ENCODE results near the gene CHPF.

Gene CHPF

GRCh38 chr2:219555956-219556355, 12.3 kb upstream of the CHPF start:
- H3K27ac ChIP-seq (ENCODE audit: low read length) = no peak overlapping the region
- H3K36me3 ChIP-seq (ENCODE audit: control insufficient read depth, low read depth, low read length) = no peaks in the 10 kb centered on the region

GRCh38 chr2:219554350-219554749, 10.7 kb upstream of the CHPF start:
- Histone ChIP-seq H3K9ac (ENCODE audit: low read length) (no peak overlapping the region), H3K4me1 (ENCODE audit: control insufficient read depth, low read depth, low read length) (peaks cover 9% of the 10 kb centered on the region)

More at GRCh38 chr2:219555956-219556355, 12.3 kb upstream of the CHPF start:
- Histone ChIP-seq H3K4me3 (ENCODE audit: low read length) (no peak overlapping the region), H3K4me1 (ENCODE audit: control insufficient read depth, low read depth, low read length) (peaks cover 16% of the 10 kb centered on the region), H3K9me3 (ENCODE audit: control insufficient read depth, low read depth, low read length) (no peaks in the 10 kb centered on the region), H3K27me3 (ENCODE audit: control insufficient read depth, insufficient read depth, low read length) (peaks cover 20% of the 10 kb centered on the region), H3K9ac (ENCODE audit: low read length) (no peak overlapping the region)

GRCh38 chr2:219553463-219553963, 9.9 kb upstream of the CHPF start:
- H3K36me3 ChIP-seq (ENCODE audit: control insufficient read depth, low read depth, low read length) = no peaks in the 10 kb centered on the region
- H3K4me3 ChIP-seq (ENCODE audit: low read length) = peak overlapping the region; percentile 82
- H3K4me1 ChIP-seq (ENCODE audit: control insufficient read depth, low read depth, low read length) = peaks cover 9% of the 10 kb centered on the region
- H3K9ac ChIP-seq (ENCODE audit: low read length) = no peak overlapping the region
- peaks cover 27% of the 10 kb centered on the region for H3K27me3 ChIP-seq (ENCODE audit: control insufficient read depth, insufficient read depth, low read length)
- no peaks in the 10 kb centered on the region for H3K9me3 ChIP-seq (ENCODE audit: control insufficient read depth, low read depth, low read length)
- no peak overlapping the region for H3K27ac ChIP-seq (ENCODE audit: low read length)

More at GRCh38 chr2:219554350-219554749, 10.7 kb upstream of the CHPF start:
- H3K4me3 ChIP-seq (ENCODE audit: low read length) = no peak overlapping the region
- H3K9me3 ChIP-seq (ENCODE audit: control insufficient read depth, low read depth, low read length) = no peaks in the 10 kb centered on the region
- peaks cover 27% of the 10 kb centered on the region for H3K27me3 ChIP-seq (ENCODE audit: control insufficient read depth, insufficient read depth, low read length)
- no peaks in the 10 kb centered on the region for H3K36me3 ChIP-seq (ENCODE audit: control insufficient read depth, low read depth, low read length)
- H3K27ac ChIP-seq (ENCODE audit: low read length) = no peak overlapping the region

GRCh38 chr2:219553168-219553417, 9.5 kb upstream of the CHPF start:
- H3K4me3 ChIP-seq (ENCODE audit: low read length) = peak overlapping the region; percentile 82
- no peaks in the 10 kb centered on the region for H3K36me3 ChIP-seq (ENCODE audit: control insufficient read depth, low read depth, low read length)
- H3K27ac ChIP-seq (ENCODE audit: low read length) = no peak overlapping the region
- H3K4me1 ChIP-seq (ENCODE audit: control insufficient read depth, low read depth, low read length) = peaks cover 9% of the 10 kb centered on the region
- H3K27me3 ChIP-seq (ENCODE audit: control insufficient read depth, insufficient read depth, low read length) = peaks cover 27% of the 10 kb centered on the region
- H3K9me3 ChIP-seq (ENCODE audit: control insufficient read depth, low read depth, low read length) = no peaks in the 10 kb centered on the region
- no peak overlapping the region for H3K9ac ChIP-seq (ENCODE audit: low read length)

- H3K4me3 ChIP-seq (ENCODE audit: low read length) = peak overlapping the region; percentile 82
- H3K27ac ChIP-seq (ENCODE audit: low read length) = no peak overlapping the region
- peaks cover 9% of the 10 kb centered on the region for H3K4me1 ChIP-seq (ENCODE audit: control insufficient read depth, low read depth, low read length)
- peaks cover 27% of the 10 kb centered on the region for H3K27me3 ChIP-seq (ENCODE audit: control insufficient read depth, insufficient read depth, low read length)
- no peaks in the 10 kb centered on the region for H3K36me3 ChIP-seq (ENCODE audit: control insufficient read depth, low read depth, low read length)
- H3K9ac ChIP-seq (ENCODE audit: low read length) = peak overlapping the region; percentile 30
- H3K9me3 ChIP-seq (ENCODE audit: control insufficient read depth, low read depth, low read length) = no peaks in the 10 kb centered on the region
Observed at GRCh38 chr2:219552382-219553167, 9.0 kb upstream of the CHPF start.

GRCh38 chr2:219551441-219552381, 8.1 kb upstream of the CHPF start:
- Histone ChIP-seq H3K36me3 (ENCODE audit: control insufficient read depth, low read depth, low read length) (no peaks in the 10 kb centered on the region), H3K4me1 (ENCODE audit: control insufficient read depth, low read depth, low read length) (peaks cover 9% of the 10 kb centered on the region), H3K9me3 (ENCODE audit: control insufficient read depth, low read depth, low read length) (no peaks in the 10 kb centered on the region), H3K27me3 (ENCODE audit: control insufficient read depth, insufficient read depth, low read length) (peaks cover 27% of the 10 kb centered on the region), H3K9ac (ENCODE audit: low read length) (peak overlapping the region; percentile 30), H3K4me3 (ENCODE audit: low read length) (peak overlapping the region; percentile 82), H3K27ac (ENCODE audit: low read length) (no peak overlapping the region)

GRCh38 chr2:219549619-219550018, 6.0 kb upstream of the CHPF start:
- Histone ChIP-seq H3K27me3 (ENCODE audit: control insufficient read depth, insufficient read depth, low read length) (peaks cover 42% of the 10 kb centered on the region), H3K27ac (ENCODE audit: low read length) (no peak overlapping the region), H3K36me3 (ENCODE audit: control insufficient read depth, low read depth, low read length) (no peaks in the 10 kb centered on the region), H3K4me1 (ENCODE audit: control insufficient read depth, low read depth, low read length) (peaks cover 9% of the 10 kb centered on the region), H3K4me3 (ENCODE audit: low read length) (no peak overlapping the region), H3K9ac (ENCODE audit: low read length) (no peak overlapping the region), H3K9me3 (ENCODE audit: control insufficient read depth, low read depth, low read length) (no peaks in the 10 kb centered on the region)

GRCh38 chr2:219548990-219549389, 5.4 kb upstream of the CHPF start:
- Histone ChIP-seq H3K36me3 (ENCODE audit: control insufficient read depth, low read depth, low read length) (no peaks in the 10 kb centered on the region), H3K4me1 (ENCODE audit: control insufficient read depth, low read depth, low read length) (peaks cover 14% of the 10 kb centered on the region), H3K9ac (ENCODE audit: low read length) (no peak overlapping the region), H3K27me3 (ENCODE audit: control insufficient read depth, insufficient read depth, low read length) (peaks cover 44% of the 10 kb centered on the region), H3K4me3 (ENCODE audit: low read length) (no peak overlapping the region), H3K27ac (ENCODE audit: low read length) (no peak overlapping the region), H3K9me3 (ENCODE audit: control insufficient read depth, low read depth, low read length) (no peaks in the 10 kb centered on the region)

GRCh38 chr2:219547621-219548020, 4.0 kb upstream of the CHPF start:
- Histone ChIP-seq H3K36me3 (ENCODE audit: control insufficient read depth, low read depth, low read length) (no peaks in the 10 kb centered on the region), H3K27me3 (ENCODE audit: control insufficient read depth, insufficient read depth, low read length) (peaks cover 33% of the 10 kb centered on the region), H3K4me1 (ENCODE audit: control insufficient read depth, low read depth, low read length) (peaks cover 10% of the 10 kb centered on the region), H3K4me3 (ENCODE audit: low read length) (no peak overlapping the region), H3K9ac (ENCODE audit: low read length) (no peak overlapping the region), H3K27ac (ENCODE audit: low read length) (no peak overlapping the region), H3K9me3 (ENCODE audit: control insufficient read depth, low read depth, low read length) (no peaks in the 10 kb centered on the region)

GRCh38 chr2:219545943-219546352, 2.3 kb upstream of the CHPF start:
- Histone ChIP-seq H3K27me3 (ENCODE audit: control insufficient read depth, insufficient read depth, low read length) (peaks cover 37% of the 10 kb centered on the region), H3K9me3 (ENCODE audit: control insufficient read depth, low read depth, low read length) (no peaks in the 10 kb centered on the region), H3K4me1 (ENCODE audit: control insufficient read depth, low read depth, low read length) (peaks cover 13% of the 10 kb centered on the region), H3K9ac (ENCODE audit: low read length) (no peak overlapping the region), H3K4me3 (ENCODE audit: low read length) (no peak overlapping the region), H3K36me3 (ENCODE audit: control insufficient read depth, low read depth, low read length) (peaks cover 4% of the 10 kb centered on the region), H3K27ac (ENCODE audit: low read length) (no peak overlapping the region)

GRCh38 chr2:219545295-219545942, 1.8 kb upstream of the CHPF start:
- no peak overlapping the region for H3K4me3 ChIP-seq (ENCODE audit: low read length)
- H3K9ac ChIP-seq (ENCODE audit: low read length) = no peak overlapping the region

More at GRCh38 chr2:219545295-219545942, 1.8 kb upstream of the CHPF start:
- Histone ChIP-seq H3K36me3 (ENCODE audit: control insufficient read depth, low read depth, low read length) (peaks cover 10% of the 10 kb centered on the region), H3K9me3 (ENCODE audit: control insufficient read depth, low read depth, low read length) (no peaks in the 10 kb centered on the region), H3K27me3 (ENCODE audit: control insufficient read depth, insufficient read depth, low read length) (peaks cover 32% of the 10 kb centered on the region), H3K4me1 (ENCODE audit: control insufficient read depth, low read depth, low read length) (peaks cover 11% of the 10 kb centered on the region), H3K27ac (ENCODE audit: low read length) (no peak overlapping the region)
